HFFc6 (cell line): ENCODE results near the gene ALPI. TPM values are rescaled to one million over a fixed set of nuclear protein-coding genes. Genes with fewer than 3 reads are reported as not detected.

Experiments
- DNase-seq: peaks from one replicate; pipeline ENCODE4 v3.0.0-alpha.2; 2018
- H3K27ac Mint-ChIP-seq: 2 replicates; pipeline ENCODE4 v1.8.0; 2020; ENCODE audit warnings: mild to moderate bottlenecking, mixed read lengths
- H3K27me3 Mint-ChIP-seq: 2 replicates; pipeline ENCODE4 v1.8.0; 2021; ENCODE audit warnings: mild to moderate bottlenecking, moderate library complexity, mixed read lengths; ENCODE audit not compliant: insufficient read depth
- H3K36me3 Mint-ChIP-seq: 2 replicates; pipeline ENCODE4 v1.8.0; 2021; ENCODE audit warnings: low read depth, mixed read lengths
- H3K4me1 Mint-ChIP-seq: 2 replicates; pipeline ENCODE4 v1.8.0; 2020; ENCODE audit warnings: low read depth, mixed read lengths
- H3K4me3 Mint-ChIP-seq: 2 replicates; pipeline ENCODE4 v1.8.0; 2020; ENCODE audit warnings: mild to moderate bottlenecking, moderate library complexity, mixed read lengths
- H3K9me3 Mint-ChIP-seq: 2 replicates; pipeline ENCODE4 v1.8.0; 2020; ENCODE audit warnings: mild to moderate bottlenecking, mixed read lengths
- CTCF ChIP-seq: fragments of 200-600 bp; sonication (generic); IDR thresholded peaks from 2 replicates; pipeline ENCODE4 v1.5.0; 2021; ENCODE audit warnings: antibody characterized with exemption, mild to moderate bottlenecking
- total RNA-seq, 6 experiments: library from RNA; stranded (reverse); fragmentation: NEBNext Ultra II Directional; extraction: Animal tissue kit (Norgen Biotek cat#: 25700); gene quantifications; 2 replicates in 1 of 6; 3 replicates in 5 of 6; pipeline ENCODE4 v1.2.3, GENCODE V29; 2021

ALPI gene
- total RNA-seq, 6 experiments from 2014 or later, result not detected

- Mint-ChIP-seq H3K27ac (no peak overlapping the region), H3K36me3 (no peaks in the 10 kb centered on the region), H3K4me1 (no peaks in the 10 kb centered on the region), H3K27me3 (peaks cover 40% of the 10 kb centered on the region), H3K9me3 (no peaks in the 10 kb centered on the region), H3K4me3 (no peak overlapping the region)
- DNase-seq, result no peak
- TF ChIP-seq CTCF, result no peak
These were observed 42.5 kb downstream of the ALPI start for GRCh38 chr2:232498452-232498851.

- DNase-seq, result no peak
- Mint-ChIP-seq H3K4me3 (no peak overlapping the region), H3K27ac (no peak overlapping the region), H3K27me3 (peaks cover 57% of the 10 kb centered on the region), H3K4me1 (no peaks in the 10 kb centered on the region), H3K9me3 (no peaks in the 10 kb centered on the region), H3K36me3 (no peaks in the 10 kb centered on the region)
- TF ChIP-seq CTCF, result no peak
These were observed 45.4 kb downstream of the ALPI start for GRCh38 chr2:232501331-232501771.

- no peaks in the 10 kb centered on the region for H3K4me1 Mint-ChIP-seq
- H3K27me3 Mint-ChIP-seq, result peaks cover 61% of the 10 kb centered on the region
- H3K9me3 Mint-ChIP-seq, result no peaks in the 10 kb centered on the region
- H3K4me3 Mint-ChIP-seq, result no peak overlapping the region
- TF ChIP-seq CTCF, result no peak
- H3K36me3 Mint-ChIP-seq, result no peaks in the 10 kb centered on the region
- H3K27ac Mint-ChIP-seq, result no peak overlapping the region
- DNase-seq, result no peak
These were observed 45.9 kb downstream of the ALPI start for GRCh38 chr2:232501794-232502390.

- H3K4me1 Mint-ChIP-seq, result no peaks in the 10 kb centered on the region
- H3K9me3 Mint-ChIP-seq, result no peaks in the 10 kb centered on the region
- no peak overlapping the region for H3K4me3 Mint-ChIP-seq
- H3K36me3 Mint-ChIP-seq, result no peaks in the 10 kb centered on the region
- DNase-seq, result no peak
- peaks cover 59% of the 10 kb centered on the region for H3K27me3 Mint-ChIP-seq
- no peak for TF ChIP-seq CTCF
- H3K27ac Mint-ChIP-seq, result no peak overlapping the region
These were observed 46.6 kb downstream of the ALPI start for GRCh38 chr2:232502511-232502910.

- Mint-ChIP-seq H3K9me3 (no peaks in the 10 kb centered on the region), H3K27ac (no peak overlapping the region), H3K36me3 (no peaks in the 10 kb centered on the region), H3K4me3 (no peak overlapping the region), H3K4me1 (no peaks in the 10 kb centered on the region), H3K27me3 (peaks cover 57% of the 10 kb centered on the region)
- no peak for DNase-seq
- TF ChIP-seq CTCF, result no peak
These were observed 47.2 kb downstream of the ALPI start for GRCh38 chr2:232502911-232503808.
